DLD1 (cell line): ENCODE measurements around the gene ADRA2C.

Experiments used
- in situ Hi-C: cut with HindIII; loops from 2 replicates; pipeline ENCODE4 v1.10.0; 2017; ENCODE audit warnings: low sequenced_read_pairs

ADRA2C gene

GRCh38 chr4:3773552-3774001 is 7.4 kb downstream of the ADRA2C start:
- in situ Hi-C loops: loop anchor here (10.0 kb wide), 1 partner anchor 79 kb away; no protein-coding TSS in a partner anchor

- in situ Hi-C loops: loop anchor here (10.0 kb wide), 1 partner anchor 80 kb away; no protein-coding TSS in a partner anchor
These were observed 8.2 kb downstream of the ADRA2C start for GRCh38 chr4:3774253-3774883.

GRCh38 chr4:3775005-3775404 is 8.8 kb downstream of the ADRA2C start:
- in situ Hi-C loops: loop anchor here (10.0 kb wide), 1 partner anchor 80 kb away; no protein-coding TSS in a partner anchor

DNA sequence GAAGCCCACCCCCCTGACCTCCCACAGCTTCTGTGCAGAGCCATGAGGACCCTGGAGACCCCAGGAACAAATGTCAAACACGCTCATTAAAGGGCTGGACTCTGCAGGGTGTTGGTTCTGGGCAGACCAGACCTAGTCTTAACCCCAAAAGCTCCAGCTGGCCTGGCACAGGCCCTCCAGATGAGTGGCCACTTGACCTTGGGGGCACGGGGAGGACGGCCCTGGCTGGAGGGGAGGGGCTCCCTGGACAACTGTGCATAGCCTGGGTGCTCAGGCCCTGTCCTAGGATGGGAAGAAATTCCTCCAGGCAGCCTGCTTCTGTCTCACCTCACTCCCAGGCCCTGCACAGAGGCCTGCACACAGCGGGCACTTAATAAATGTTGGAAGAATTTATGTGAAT is 9.4 kb downstream of the ADRA2C start:
- in situ Hi-C loops: loop anchor here (10.0 kb wide), 1 partner anchor 81 kb away; no protein-coding TSS in a partner anchor

DNA sequence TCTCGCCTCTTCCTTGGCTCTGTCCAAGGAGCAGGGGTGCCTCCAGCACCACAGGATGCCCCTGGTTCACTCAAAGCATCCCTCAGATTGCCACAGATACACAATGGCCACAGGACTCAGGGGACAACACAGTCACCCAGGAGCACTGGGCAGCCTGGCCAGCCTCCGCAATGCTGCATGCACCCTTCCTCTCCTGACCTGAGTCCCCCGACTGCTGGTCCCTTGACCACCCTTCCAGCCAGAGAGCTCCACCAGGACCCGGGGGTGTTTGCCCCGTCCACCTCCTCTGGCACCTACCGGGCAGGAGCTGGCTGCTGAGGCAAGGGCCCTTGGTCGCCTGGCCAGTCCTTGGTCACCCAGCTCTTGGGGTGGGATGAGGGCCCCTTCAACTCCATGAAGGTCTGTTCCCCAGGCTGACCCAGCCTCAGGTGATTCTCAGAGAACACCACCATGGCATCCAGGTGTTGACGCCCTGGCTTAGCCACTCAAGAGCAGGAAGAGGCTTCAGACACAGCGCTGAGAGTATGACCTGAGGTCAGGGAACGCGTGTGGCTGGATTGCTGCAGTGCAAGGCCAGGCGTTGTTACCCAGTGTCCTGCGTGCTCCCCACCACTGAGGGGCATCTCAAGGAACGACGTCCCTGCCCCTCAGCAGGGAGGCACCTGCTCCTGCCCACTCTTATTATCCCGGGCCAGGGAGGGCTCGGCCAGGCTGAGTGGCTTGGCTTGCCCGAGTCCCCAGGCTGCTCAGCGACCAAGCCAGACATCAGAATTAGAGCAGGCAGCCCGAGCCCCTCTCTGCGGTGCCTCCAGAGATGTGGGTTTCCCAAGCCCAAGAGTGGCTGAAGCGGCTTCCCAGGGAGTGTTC is 10.2 kb downstream of the ADRA2C start:
- in situ Hi-C loops: loop anchor here (10.0 kb wide), 1 partner anchor 82 kb away; no protein-coding TSS in a partner anchor

- in situ Hi-C loops: loop anchor here (10.0 kb wide), 1 partner anchor 82 kb away; no protein-coding TSS in a partner anchor
These were observed 10.8 kb downstream of the ADRA2C start for GRCh38 chr4:3777033-3777390.

GRCh38 chr4:3777669-3778068 is 11.5 kb downstream of the ADRA2C start:
- in situ Hi-C loops: loop anchor here (10.0 kb wide), 1 partner anchor 83 kb away; no protein-coding TSS in a partner anchor

GRCh38 chr4:3779509-3779908 is 13.3 kb downstream of the ADRA2C start:
- in situ Hi-C loops: loop anchor here (10.0 kb wide), 1 partner anchor 85 kb away; no protein-coding TSS in a partner anchor

GRCh38 chr4:3780347-3781171 is 14.4 kb downstream of the ADRA2C start:
- in situ Hi-C loops: no loop called here

GRCh38 chr4:3781193-3781886 is 15.2 kb downstream of the ADRA2C start:
- in situ Hi-C loops: no loop called here

- in situ Hi-C loops: no loop called here
These were observed 16.1 kb downstream of the ADRA2C start for GRCh38 chr4:3781997-3782930.

GRCh38 chr4:3783693-3784306 is 17.6 kb downstream of the ADRA2C start:
- in situ Hi-C loops: no loop called here

DNA sequence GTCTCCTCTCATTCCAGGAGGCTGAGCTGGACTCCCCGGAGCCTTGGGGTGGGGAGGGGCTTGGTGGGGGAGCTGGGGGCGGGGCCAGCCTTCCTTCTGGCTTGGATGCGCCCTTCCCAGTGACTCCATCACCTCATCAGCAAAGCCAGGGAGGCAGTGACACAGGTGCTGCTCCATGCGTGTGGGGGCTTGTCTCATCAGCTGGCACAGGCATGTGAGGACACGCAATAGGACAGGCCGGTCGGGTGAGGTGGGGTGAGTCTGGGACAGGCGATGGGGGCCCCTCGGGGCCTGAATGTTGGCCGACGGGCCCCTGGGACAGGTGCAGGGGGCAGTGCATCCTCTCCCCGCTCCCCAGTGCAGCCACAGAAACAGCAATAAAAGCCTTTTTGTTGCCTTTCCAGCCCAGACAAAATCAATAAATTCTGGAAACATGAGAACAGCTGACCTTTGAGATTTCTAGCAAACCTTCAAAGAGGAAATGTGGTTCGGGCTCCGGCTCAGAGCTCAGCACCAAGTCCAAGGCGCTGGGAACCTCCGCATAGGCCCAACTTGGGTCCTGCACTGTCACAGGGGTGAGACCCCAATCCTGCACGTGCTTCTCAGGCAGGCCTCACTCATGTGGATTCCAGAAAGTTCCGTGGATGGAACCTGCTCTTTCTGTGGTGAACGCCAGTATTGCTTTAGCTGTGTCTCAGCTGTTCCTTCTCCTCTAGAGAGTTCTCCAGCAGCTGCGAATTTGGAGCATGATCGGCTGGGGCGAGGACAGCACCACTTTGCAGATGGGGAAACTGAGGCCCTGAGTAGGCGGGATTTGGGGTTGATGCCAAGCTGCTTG is 18.5 kb downstream of the ADRA2C start:
- in situ Hi-C loops: no loop called here

GRCh38 chr4:3785292-3785565 is 19.0 kb downstream of the ADRA2C start:
- in situ Hi-C loops: no loop called here

GRCh38 chr4:3786196-3786869 is 20.1 kb downstream of the ADRA2C start:
- in situ Hi-C loops: no loop called here

DNA sequence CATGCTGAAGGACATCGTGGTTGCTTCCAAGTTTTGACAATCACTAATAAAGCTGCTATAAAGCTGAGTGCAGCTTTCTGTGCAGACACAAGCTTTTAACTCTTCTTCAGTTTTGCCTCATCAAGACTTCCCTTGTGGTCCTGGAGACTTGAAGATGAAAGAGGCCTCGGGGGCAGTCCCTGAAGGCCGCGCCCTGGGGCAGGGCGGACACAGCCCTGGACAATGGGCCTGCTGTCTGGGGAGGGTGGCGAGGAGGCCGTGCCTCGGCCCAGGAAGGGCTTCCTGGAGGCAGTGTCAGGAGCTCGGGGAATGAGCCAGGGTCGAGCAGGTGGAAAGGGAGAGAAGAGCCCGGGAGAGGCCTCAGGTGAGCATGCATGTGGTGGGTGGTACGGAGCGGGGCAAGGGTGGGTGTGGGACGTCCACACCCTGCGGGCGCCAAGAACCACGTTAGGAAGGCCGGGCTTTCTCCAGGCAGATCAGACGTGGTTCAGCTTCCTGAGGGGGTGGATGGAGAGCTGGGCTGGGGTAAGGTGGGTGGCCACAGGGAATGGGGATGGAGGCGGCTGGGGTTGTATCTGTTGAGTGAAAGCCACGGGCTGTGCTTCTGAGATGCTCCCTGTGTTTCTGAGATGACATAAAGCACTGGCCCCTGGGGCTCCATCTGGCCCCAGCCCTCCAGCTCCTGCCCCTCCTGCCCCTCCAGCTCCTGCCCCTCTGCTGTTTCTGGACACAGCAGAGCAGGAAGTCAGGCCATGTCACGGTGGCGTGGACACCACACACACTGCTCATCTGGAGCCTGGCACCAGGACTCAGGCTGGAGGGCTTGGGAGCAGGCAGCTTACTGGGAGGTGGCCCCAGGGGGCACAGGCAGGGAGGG is 21.5 kb downstream of the ADRA2C start:
- in situ Hi-C loops: no loop called here

DNA sequence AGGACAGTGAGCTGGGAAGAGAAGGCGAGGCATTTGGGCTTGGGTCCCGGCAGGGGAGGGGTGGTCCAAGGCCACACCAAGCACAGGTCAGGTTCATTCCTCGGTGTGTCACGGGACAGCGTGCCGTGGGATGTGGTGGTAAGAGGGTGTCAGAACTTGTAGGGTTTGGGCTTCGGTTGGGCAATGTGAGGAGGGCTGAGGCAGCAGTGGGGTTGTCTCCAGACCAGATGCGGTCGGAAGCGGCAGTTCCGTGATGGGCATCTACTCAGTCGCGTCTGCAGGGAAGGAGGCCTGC is 22.1 kb downstream of the ADRA2C start:
- in situ Hi-C loops: no loop called here
